Measurements from ENCODE around the gene GABRD. TPM values are rescaled to one million over a fixed set of nuclear protein-coding genes. Genes with fewer than 3 reads are reported as not detected.

GABRD gene
- total RNA-seq, 1 experiment from 2014 or later, result not detected

- DNase-seq (ENCODE audit: low read depth), result no peak
These were observed 651 bp upstream of the GABRD start for GRCh38 chr1:2018217-2019171.

GRCh38 chr1:2019571-2020309, 595 bp downstream of the GABRD start:
- DNase-seq (ENCODE audit: low read depth), result no peak

GRCh38 chr1:2020310-2020655, 1.1 kb downstream of the GABRD start:
- no peak for DNase-seq (ENCODE audit: low read depth)

GRCh38 chr1:2021550-2021949, 2.4 kb downstream of the GABRD start:
- no peak for DNase-seq (ENCODE audit: low read depth)

- DNase-seq (ENCODE audit: low read depth), result no peak
These were observed 3.1 kb downstream of the GABRD start for GRCh38 chr1:2022063-2022770.

- no peak for DNase-seq (ENCODE audit: low read depth)
These were observed 4.0 kb downstream of the GABRD start for GRCh38 chr1:2023187-2023586.

GRCh38 chr1:2024451-2024850, 5.3 kb downstream of the GABRD start:
- no peak for DNase-seq (ENCODE audit: low read depth)

- DNase-seq (ENCODE audit: low read depth), result no peak
These were observed 5.7 kb downstream of the GABRD start for GRCh38 chr1:2024887-2025286.

GRCh38 chr1:2025491-2025981, 6.4 kb downstream of the GABRD start:
- peak; percentile 24 for DNase-seq (ENCODE audit: low read depth)

- DNase-seq (ENCODE audit: low read depth), result no peak
These were observed 8.9 kb downstream of the GABRD start for GRCh38 chr1:2027961-2028583.

GRCh38 chr1:2028870-2029560, 9.9 kb downstream of the GABRD start:
- DNase-seq (ENCODE audit: low read depth), result no peak

- DNase-seq (ENCODE audit: low read depth), result no peak
These were observed 10.4 kb downstream of the GABRD start for GRCh38 chr1:2029561-2029960.

- no peak for DNase-seq (ENCODE audit: low read depth)
These were observed 11.1 kb downstream of the GABRD start for GRCh38 chr1:2030076-2030871.

- DNase-seq (ENCODE audit: low read depth), result no peak
These were observed 12.7 kb downstream of the GABRD start for GRCh38 chr1:2031546-2032540.

GRCh38 chr1:2032737-2033136, 13.6 kb downstream of the GABRD start:
- no peak for DNase-seq (ENCODE audit: low read depth)

GRCh38 chr1:2033165-2033564, 14.0 kb downstream of the GABRD start:
- DNase-seq (ENCODE audit: low read depth), result no peak

- DNase-seq (ENCODE audit: low read depth), result no peak
These were observed 17.1 kb downstream of the GABRD start for GRCh38 chr1:2036287-2036686.

- no peak for DNase-seq (ENCODE audit: low read depth)
These were observed 18.3 kb downstream of the GABRD start for GRCh38 chr1:2037314-2037979.

All from RPMI7951 (cell line).